ENCODE measurements around the gene VMAC.

Gene VMAC

GRCh38 chr19:5932609-5933262, 28.1 kb downstream of the VMAC start:
- peak in 1 of 2 experiments; percentile 34 for DNase-seq

- DNase-seq = no peak
These were observed 28.9 kb downstream of the VMAC start for GRCh38 chr19:5933391-5934068.

GRCh38 chr19:5934069-5934401, 29.4 kb downstream of the VMAC start:
- no peak for DNase-seq

GRCh38 chr19:5934774-5935472, 30.3 kb downstream of the VMAC start:
- DNase-seq = no peak

GRCh38 chr19:5935473-5936291, 31.0 kb downstream of the VMAC start:
- no peak for DNase-seq

GRCh38 chr19:5936292-5936592, 31.6 kb downstream of the VMAC start:
- no peak for DNase-seq

GRCh38 chr19:5937550-5937949, 32.9 kb downstream of the VMAC start:
- no peak for DNase-seq

GRCh38 chr19:5940260-5941208, 35.9 kb downstream of the VMAC start:
- no peak for DNase-seq

- DNase-seq = no peak
These were observed 37.0 kb downstream of the VMAC start for GRCh38 chr19:5941673-5942072.

- no peak for DNase-seq
These were observed 38.4 kb downstream of the VMAC start for GRCh38 chr19:5943045-5943444.

GRCh38 chr19:5943623-5944022, 39.0 kb downstream of the VMAC start:
- no peak for DNase-seq

- no peak for DNase-seq
These were observed 42.8 kb downstream of the VMAC start for GRCh38 chr19:5947435-5947834.

- DNase-seq = no peak
These were observed 44.3 kb downstream of the VMAC start for GRCh38 chr19:5948752-5949564.

GRCh38 chr19:5949792-5950305, 45.2 kb downstream of the VMAC start:
- DNase-seq = no peak

GRCh38 chr19:5950741-5951140, 46.1 kb downstream of the VMAC start:
- no peak for DNase-seq

- no peak for DNase-seq
These were observed 46.7 kb downstream of the VMAC start for GRCh38 chr19:5951338-5951861.

- no peak for DNase-seq
These were observed 47.7 kb downstream of the VMAC start for GRCh38 chr19:5952193-5953029.

- no peak for DNase-seq
These were observed 48.4 kb downstream of the VMAC start for GRCh38 chr19:5953030-5953589.

- no peak for DNase-seq
These were observed 49.1 kb downstream of the VMAC start for GRCh38 chr19:5953680-5954213.

All from cerebellar nuclear complex (tissue), 1 donor.